ENCODE data around the gene UCK2.

The UCK2 gene

GRCh38 chr1:165915480-165915879, 88.1 kb downstream of the UCK2 start:
- H3K4me3 ChIP-seq (ENCODE audit: extremely low read depth, insufficient read depth, low read length, poor library complexity, severe bottlenecking): no peak overlapping the region
- no peaks in the 10 kb centered on the region for H3K4me1 ChIP-seq (ENCODE audit: control insufficient read depth, insufficient read depth, low read length, poor library complexity, severe bottlenecking)
- peaks cover 1% of the 10 kb centered on the region for H3K36me3 ChIP-seq (ENCODE audit: control insufficient read depth, insufficient read depth, low read length)
- WGBS, 2 experiments (ENCODE audit: insufficient coverage in 2 of 2): no CpG with 5 or more reads among the region's 2 CpGs
- no peak overlapping the region for H3K27ac ChIP-seq (ENCODE audit: low read depth, low read length, severe bottlenecking)
- no peaks in the 10 kb centered on the region for H3K9me3 ChIP-seq (ENCODE audit: control insufficient read depth, low read length)

GRCh38 chr1:165915932-165916348, 88.5 kb downstream of the UCK2 start:
- Histone ChIP-seq H3K36me3 (ENCODE audit: control insufficient read depth, insufficient read depth, low read length) (no peaks in the 10 kb centered on the region), H3K4me1 (ENCODE audit: control insufficient read depth, insufficient read depth, low read length, poor library complexity, severe bottlenecking) (no peaks in the 10 kb centered on the region), H3K4me3 (ENCODE audit: extremely low read depth, insufficient read depth, low read length, poor library complexity, severe bottlenecking) (no peak overlapping the region), H3K9me3 (ENCODE audit: control insufficient read depth, low read length) (no peaks in the 10 kb centered on the region), H3K27ac (ENCODE audit: low read depth, low read length, severe bottlenecking) (no peak overlapping the region)
- WGBS, 2 experiments (ENCODE audit: insufficient coverage in 2 of 2): 83% methylated on average over 1 of the region's 4 CpGs; no CpG with 5 or more reads in 1 of the 2 experiments

- Histone ChIP-seq H3K4me3 (ENCODE audit: extremely low read depth, insufficient read depth, low read length, poor library complexity, severe bottlenecking) (no peak overlapping the region), H3K9me3 (ENCODE audit: control insufficient read depth, low read length) (no peaks in the 10 kb centered on the region), H3K27ac (ENCODE audit: low read depth, low read length, severe bottlenecking) (no peak overlapping the region), H3K36me3 (ENCODE audit: control insufficient read depth, insufficient read depth, low read length) (no peaks in the 10 kb centered on the region), H3K4me1 (ENCODE audit: control insufficient read depth, insufficient read depth, low read length, poor library complexity, severe bottlenecking) (no peaks in the 10 kb centered on the region)
- WGBS, 2 experiments (ENCODE audit: insufficient coverage in 2 of 2): 78 to 91% methylated on average over 1 to 3 of the region's 4 CpGs
Observed at GRCh38 chr1:165917166-165917565, 89.8 kb downstream of the UCK2 start.

GRCh38 chr1:165924117-165924516, 96.7 kb downstream of the UCK2 start:
- Histone ChIP-seq H3K4me1 (ENCODE audit: control insufficient read depth, insufficient read depth, low read length, poor library complexity, severe bottlenecking) (no peaks in the 10 kb centered on the region), H3K4me3 (ENCODE audit: extremely low read depth, insufficient read depth, low read length, poor library complexity, severe bottlenecking) (no peak overlapping the region), H3K9me3 (ENCODE audit: control insufficient read depth, low read length) (no peaks in the 10 kb centered on the region), H3K27ac (ENCODE audit: low read depth, low read length, severe bottlenecking) (no peak overlapping the region), H3K36me3 (ENCODE audit: control insufficient read depth, insufficient read depth, low read length) (no peaks in the 10 kb centered on the region)
- WGBS, 2 experiments (ENCODE audit: insufficient coverage in 2 of 2): 84 to 93% methylated on average over 7 to 11 of the region's 11 CpGs

- Histone ChIP-seq H3K4me1 (ENCODE audit: control insufficient read depth, insufficient read depth, low read length, poor library complexity, severe bottlenecking) (no peaks in the 10 kb centered on the region), H3K27ac (ENCODE audit: low read depth, low read length, severe bottlenecking) (no peak overlapping the region), H3K9me3 (ENCODE audit: control insufficient read depth, low read length) (no peaks in the 10 kb centered on the region), H3K36me3 (ENCODE audit: control insufficient read depth, insufficient read depth, low read length) (no peaks in the 10 kb centered on the region), H3K4me3 (ENCODE audit: extremely low read depth, insufficient read depth, low read length, poor library complexity, severe bottlenecking) (no peak overlapping the region)
- WGBS, 2 experiments (ENCODE audit: insufficient coverage in 2 of 2): 71 to 89% methylated on average over 2 to 4 of the region's 7 CpGs
Observed at GRCh38 chr1:165925498-165926079, 98.2 kb downstream of the UCK2 start.

- no peaks in the 10 kb centered on the region for H3K4me1 ChIP-seq (ENCODE audit: control insufficient read depth, insufficient read depth, low read length, poor library complexity, severe bottlenecking)
- H3K9me3 ChIP-seq (ENCODE audit: control insufficient read depth, low read length): no peaks in the 10 kb centered on the region
- WGBS, 2 experiments (ENCODE audit: insufficient coverage in 2 of 2): 0 to 50% methylated on average over 1 to 2 of the region's 2 CpGs
- H3K4me3 ChIP-seq (ENCODE audit: extremely low read depth, insufficient read depth, low read length, poor library complexity, severe bottlenecking): no peak overlapping the region
- no peaks in the 10 kb centered on the region for H3K36me3 ChIP-seq (ENCODE audit: control insufficient read depth, insufficient read depth, low read length)
- H3K27ac ChIP-seq (ENCODE audit: low read depth, low read length, severe bottlenecking): no peak overlapping the region
Observed at GRCh38 chr1:165927169-165927568, 99.8 kb downstream of the UCK2 start.

- Histone ChIP-seq H3K4me1 (ENCODE audit: control insufficient read depth, insufficient read depth, low read length, poor library complexity, severe bottlenecking) (no peaks in the 10 kb centered on the region), H3K27ac (ENCODE audit: low read depth, low read length, severe bottlenecking) (no peak overlapping the region), H3K9me3 (ENCODE audit: control insufficient read depth, low read length) (no peaks in the 10 kb centered on the region), H3K4me3 (ENCODE audit: extremely low read depth, insufficient read depth, low read length, poor library complexity, severe bottlenecking) (no peak overlapping the region), H3K36me3 (ENCODE audit: control insufficient read depth, insufficient read depth, low read length) (no peaks in the 10 kb centered on the region)
- 92 to 100% methylated on average over 5 to 6 of the region's 10 CpGs for WGBS, 2 experiments (ENCODE audit: insufficient coverage in 2 of 2)
Observed at GRCh38 chr1:165928075-165928731, 100.8 kb downstream of the UCK2 start.

GRCh38 chr1:165930961-165931360, 103.5 kb downstream of the UCK2 start:
- Histone ChIP-seq H3K4me1 (ENCODE audit: control insufficient read depth, insufficient read depth, low read length, poor library complexity, severe bottlenecking) (no peaks in the 10 kb centered on the region), H3K36me3 (ENCODE audit: control insufficient read depth, insufficient read depth, low read length) (no peaks in the 10 kb centered on the region), H3K27ac (ENCODE audit: low read depth, low read length, severe bottlenecking) (no peak overlapping the region), H3K9me3 (ENCODE audit: control insufficient read depth, low read length) (no peaks in the 10 kb centered on the region), H3K4me3 (ENCODE audit: extremely low read depth, insufficient read depth, low read length, poor library complexity, severe bottlenecking) (no peak overlapping the region)
- WGBS, 2 experiments (ENCODE audit: insufficient coverage in 2 of 2): 100% methylated on average over 1 of the region's 1 CpG

- no peak overlapping the region for H3K27ac ChIP-seq (ENCODE audit: low read depth, low read length, severe bottlenecking)
- H3K4me3 ChIP-seq (ENCODE audit: extremely low read depth, insufficient read depth, low read length, poor library complexity, severe bottlenecking): no peak overlapping the region
- no peaks in the 10 kb centered on the region for H3K9me3 ChIP-seq (ENCODE audit: control insufficient read depth, low read length)
- no peaks in the 10 kb centered on the region for H3K36me3 ChIP-seq (ENCODE audit: control insufficient read depth, insufficient read depth, low read length)
- H3K4me1 ChIP-seq (ENCODE audit: control insufficient read depth, insufficient read depth, low read length, poor library complexity, severe bottlenecking): no peaks in the 10 kb centered on the region
- 67 to 72% methylated on average over 6 of the region's 9 CpGs for WGBS, 2 experiments (ENCODE audit: insufficient coverage in 2 of 2)
Observed at GRCh38 chr1:165933446-165934170, 106.2 kb downstream of the UCK2 start.

- Histone ChIP-seq H3K9me3 (ENCODE audit: control insufficient read depth, low read length) (no peaks in the 10 kb centered on the region), H3K27ac (ENCODE audit: low read depth, low read length, severe bottlenecking) (no peak overlapping the region), H3K4me3 (ENCODE audit: extremely low read depth, insufficient read depth, low read length, poor library complexity, severe bottlenecking) (no peak overlapping the region), H3K4me1 (ENCODE audit: control insufficient read depth, insufficient read depth, low read length, poor library complexity, severe bottlenecking) (no peaks in the 10 kb centered on the region), H3K36me3 (ENCODE audit: control insufficient read depth, insufficient read depth, low read length) (no peaks in the 10 kb centered on the region)
- WGBS, 2 experiments (ENCODE audit: insufficient coverage in 2 of 2): 85 to 90% methylated on average over 4 to 5 of the region's 5 CpGs
Observed at GRCh38 chr1:165936542-165936941, 109.1 kb downstream of the UCK2 start.

- H3K9me3 ChIP-seq (ENCODE audit: control insufficient read depth, low read length): no peaks in the 10 kb centered on the region
- H3K36me3 ChIP-seq (ENCODE audit: control insufficient read depth, insufficient read depth, low read length): no peaks in the 10 kb centered on the region
- WGBS, 2 experiments (ENCODE audit: insufficient coverage in 2 of 2): 100% methylated on average over 2 of the region's 2 CpGs; no CpG with 5 or more reads in 1 of the 2 experiments
- H3K4me3 ChIP-seq (ENCODE audit: extremely low read depth, insufficient read depth, low read length, poor library complexity, severe bottlenecking): no peak overlapping the region
- no peak overlapping the region for H3K27ac ChIP-seq (ENCODE audit: low read depth, low read length, severe bottlenecking)
- H3K4me1 ChIP-seq (ENCODE audit: control insufficient read depth, insufficient read depth, low read length, poor library complexity, severe bottlenecking): no peaks in the 10 kb centered on the region
Observed at GRCh38 chr1:165937829-165938228, 110.4 kb downstream of the UCK2 start.

Data from mesodermal cell (in vitro differentiated cells).